Measurements from ENCODE around the gene MEGF11. TPM values are rescaled to one million over a fixed set of nuclear protein-coding genes. Genes with fewer than 3 reads are reported as not detected.

Gene MEGF11
- polyA plus RNA-seq, 3 donors from 2014 or later, result not detected

DNA sequence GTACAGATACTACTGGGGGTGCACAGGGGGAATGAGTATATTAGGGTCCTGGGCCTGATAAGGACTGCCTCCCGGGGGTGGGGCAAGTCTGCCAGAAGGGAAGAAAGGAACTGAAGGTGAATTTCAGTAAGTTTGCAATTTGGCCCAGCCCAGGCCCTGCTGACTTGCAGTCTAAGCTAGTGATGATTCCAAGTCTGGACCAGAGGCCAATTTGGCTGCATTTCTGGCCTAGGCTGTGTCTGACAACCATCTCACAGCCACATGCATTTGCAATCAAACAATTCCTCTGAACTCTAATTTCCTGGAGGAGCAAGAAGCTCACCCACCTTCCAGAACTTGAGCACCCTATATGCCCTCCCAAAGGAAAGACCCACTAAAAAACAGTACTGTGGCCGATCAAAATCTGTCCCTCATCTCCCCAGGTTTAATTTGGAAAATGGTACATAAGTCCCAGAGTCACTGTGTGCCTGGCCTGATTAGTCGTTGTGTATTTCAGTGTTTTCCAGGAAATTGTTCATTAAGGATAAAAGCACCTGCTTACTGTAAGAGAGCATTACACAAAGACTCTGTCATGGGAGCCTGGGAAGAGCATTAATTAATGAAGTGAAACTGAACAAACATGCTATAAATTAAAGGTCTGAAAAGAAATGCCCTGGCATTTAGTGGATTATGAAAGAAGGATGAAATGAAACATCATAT, 114.5 kb downstream of the MEGF11 start:
- no peaks in the 10 kb centered on the region for H3K4me1 Mint-ChIP-seq
- no peak overlapping the region for H3K4me3 Mint-ChIP-seq
- no peak overlapping the region for H3K27ac Mint-ChIP-seq
- no peaks in the 10 kb centered on the region for H3K36me3 Mint-ChIP-seq
- H3K27me3 Mint-ChIP-seq (ENCODE audit: low read depth in 3 of 3), result peaks cover 0 to 3% (median 0%) of the 10 kb centered on the region in 3 donors
- no peaks in the 10 kb centered on the region for H3K9me3 Mint-ChIP-seq
- DNase-seq, result no peak

DNA sequence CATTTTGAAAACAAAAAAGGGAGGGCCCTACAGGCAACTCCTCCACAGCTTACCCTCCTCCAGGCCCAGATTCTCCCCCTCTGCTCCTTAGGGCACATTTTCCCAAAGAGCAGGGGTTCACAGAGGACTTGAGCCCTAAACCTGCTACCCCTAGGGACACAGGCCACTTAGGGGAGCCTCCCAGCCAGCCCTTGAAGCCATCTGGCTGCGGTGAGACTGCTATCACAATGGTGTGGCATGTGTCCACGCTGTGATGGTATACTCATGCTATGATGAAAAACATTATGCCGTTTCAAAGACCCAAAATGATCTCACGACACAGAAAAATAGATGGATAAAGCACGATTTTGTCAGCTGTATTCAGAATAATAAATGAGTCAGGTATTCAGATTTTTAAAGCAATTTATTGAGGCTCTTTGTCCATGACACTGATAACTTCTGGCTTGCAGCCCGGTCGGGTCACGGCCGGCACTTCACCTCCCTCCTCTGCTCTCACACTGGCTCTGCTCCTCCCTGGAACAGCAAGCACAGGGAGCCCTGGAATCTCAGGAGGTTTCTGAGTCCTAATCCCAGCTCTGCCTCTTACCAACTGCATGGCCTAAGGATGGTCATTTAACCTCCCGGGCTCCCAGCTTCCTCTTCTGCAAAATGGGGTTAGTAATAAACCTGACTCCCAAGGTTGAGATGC, 115.3 kb downstream of the MEGF11 start:
- Mint-ChIP-seq H3K36me3 (no peaks in the 10 kb centered on the region), H3K4me1 (no peaks in the 10 kb centered on the region), H3K9me3 (no peaks in the 10 kb centered on the region), H3K27ac (no peak overlapping the region), H3K4me3 (no peak overlapping the region), H3K27me3 (ENCODE audit: low read depth in 3 of 3) (peaks cover 0 to 3% (median 0%) of the 10 kb centered on the region in 3 donors)
- no peak for DNase-seq

DNA sequence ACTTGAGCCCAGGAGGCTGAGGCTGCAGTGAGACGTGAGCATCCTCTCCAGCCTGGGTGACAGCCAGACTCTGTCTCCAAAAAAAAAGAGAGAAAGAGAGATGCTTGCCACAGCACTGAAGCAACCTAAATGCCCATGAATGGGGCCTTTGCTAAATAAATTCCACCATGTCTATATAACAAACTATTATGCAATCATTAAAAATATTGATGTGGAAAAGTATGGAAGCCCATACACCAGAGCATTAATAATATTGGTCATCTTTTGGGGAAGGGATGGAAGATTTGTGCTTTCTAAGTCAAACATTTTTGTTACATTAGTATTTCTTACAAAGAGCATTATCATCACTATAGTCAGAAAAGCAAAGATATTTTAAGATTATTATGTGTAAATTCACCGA, 116.6 kb downstream of the MEGF11 start:
- H3K9me3 Mint-ChIP-seq, result no peaks in the 10 kb centered on the region
- no peaks in the 10 kb centered on the region for H3K4me1 Mint-ChIP-seq
- peak overlapping the region in 1 of 6 donors; percentile 33 for H3K27ac Mint-ChIP-seq
- no peak for DNase-seq
- H3K4me3 Mint-ChIP-seq, result no peak overlapping the region
- no peaks in the 10 kb centered on the region for H3K36me3 Mint-ChIP-seq
- peaks cover 0 to 3% (median 0%) of the 10 kb centered on the region in 3 donors for H3K27me3 Mint-ChIP-seq (ENCODE audit: low read depth in 3 of 3)

DNA sequence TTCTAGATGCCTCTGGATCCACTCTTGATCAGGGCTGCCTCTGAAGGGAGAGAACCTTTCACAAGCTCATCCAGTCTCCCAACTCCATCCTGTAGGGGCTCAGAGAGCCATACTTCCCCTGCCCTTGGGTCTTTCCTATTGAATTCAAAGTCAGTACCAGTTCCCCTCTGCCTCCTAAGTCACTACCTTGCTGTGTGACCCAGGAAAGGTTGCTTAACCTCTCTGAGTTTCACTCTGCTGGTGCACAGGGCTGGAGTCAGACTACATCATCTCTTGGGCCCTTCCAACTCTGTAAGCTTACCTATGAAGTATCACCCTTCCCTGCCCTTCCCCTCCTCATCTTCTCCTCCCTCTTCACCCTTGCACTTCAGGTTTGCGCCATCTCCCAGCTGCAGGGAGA, 117.9 kb downstream of the MEGF11 start:
- H3K27ac Mint-ChIP-seq, result no peak overlapping the region
- H3K4me1 Mint-ChIP-seq, result no peaks in the 10 kb centered on the region
- H3K4me3 Mint-ChIP-seq, result no peak overlapping the region
- H3K27me3 Mint-ChIP-seq (ENCODE audit: low read depth in 3 of 3), result peaks cover 0 to 3% (median under 1%) of the 10 kb centered on the region in 3 donors
- H3K9me3 Mint-ChIP-seq, result no peaks in the 10 kb centered on the region
- H3K36me3 Mint-ChIP-seq, result no peaks in the 10 kb centered on the region
- no peak for DNase-seq

DNA sequence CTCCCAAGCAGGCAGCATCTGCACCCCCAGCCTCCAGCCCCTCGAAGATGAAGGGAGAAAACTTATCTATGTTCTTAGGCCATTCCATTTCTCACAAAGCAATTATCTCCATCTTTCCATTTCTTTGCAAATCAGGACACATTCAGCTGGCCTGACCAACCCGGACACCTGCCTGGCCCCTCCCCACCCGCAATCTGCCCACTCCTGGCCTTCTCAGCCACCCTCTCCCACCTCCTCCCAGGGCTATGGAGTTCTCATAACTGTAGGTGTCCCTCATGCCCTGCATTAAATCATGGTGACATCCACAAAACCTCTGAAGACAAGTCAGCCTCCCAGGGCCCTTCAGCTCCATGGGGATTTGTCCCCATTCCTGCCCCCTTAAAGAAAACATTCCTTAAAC, 119.3 kb downstream of the MEGF11 start:
- Mint-ChIP-seq H3K36me3 (no peaks in the 10 kb centered on the region), H3K9me3 (no peaks in the 10 kb centered on the region), H3K27ac (no peak overlapping the region), H3K4me1 (no peaks in the 10 kb centered on the region), H3K4me3 (no peak overlapping the region), H3K27me3 (ENCODE audit: low read depth in 3 of 3) (peaks cover 0 to 5% (median 3%) of the 10 kb centered on the region in 3 donors)
- no peak for DNase-seq

DNA sequence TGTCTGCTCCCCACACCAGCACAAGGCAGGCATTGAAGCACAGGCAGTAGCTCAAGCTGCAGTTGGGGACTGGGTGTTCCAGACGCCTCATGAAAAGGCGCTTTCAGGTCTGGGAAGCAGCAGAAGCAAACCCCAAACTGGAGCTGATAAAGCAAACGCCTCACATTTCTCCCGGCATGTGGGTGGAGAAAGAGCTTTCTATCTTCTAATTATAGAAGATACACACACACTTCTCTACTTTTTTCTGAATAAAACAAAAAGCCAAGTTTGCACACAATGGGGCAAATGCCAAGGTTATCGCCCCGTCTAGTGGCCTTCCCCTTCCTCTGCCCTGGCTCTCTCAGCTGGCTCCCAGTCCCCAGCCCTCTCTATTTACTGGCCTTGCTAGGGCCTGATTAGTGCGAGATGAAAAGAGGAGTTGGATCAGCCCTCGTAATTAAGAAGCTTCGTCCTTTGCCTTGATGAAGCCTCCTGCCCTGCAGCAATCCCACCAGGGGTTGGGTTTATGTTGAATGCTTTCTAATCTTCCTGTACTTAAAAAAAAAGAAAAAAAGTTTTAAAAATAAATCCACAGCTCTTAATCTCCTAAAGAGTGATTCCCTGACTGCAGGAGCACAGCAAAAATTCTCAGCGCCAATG, 120.2 kb downstream of the MEGF11 start:
- H3K36me3 Mint-ChIP-seq, result no peaks in the 10 kb centered on the region
- no peak overlapping the region for H3K27ac Mint-ChIP-seq
- no peak overlapping the region for H3K4me3 Mint-ChIP-seq
- no peak for DNase-seq
- H3K27me3 Mint-ChIP-seq (ENCODE audit: low read depth in 3 of 3), result peaks cover 0 to 5% (median under 1%) of the 10 kb centered on the region in 3 donors
- H3K4me1 Mint-ChIP-seq, result no peaks in the 10 kb centered on the region
- peaks cover 0 to 1% (median 0%) of the 10 kb centered on the region in 6 donors for H3K9me3 Mint-ChIP-seq

DNA sequence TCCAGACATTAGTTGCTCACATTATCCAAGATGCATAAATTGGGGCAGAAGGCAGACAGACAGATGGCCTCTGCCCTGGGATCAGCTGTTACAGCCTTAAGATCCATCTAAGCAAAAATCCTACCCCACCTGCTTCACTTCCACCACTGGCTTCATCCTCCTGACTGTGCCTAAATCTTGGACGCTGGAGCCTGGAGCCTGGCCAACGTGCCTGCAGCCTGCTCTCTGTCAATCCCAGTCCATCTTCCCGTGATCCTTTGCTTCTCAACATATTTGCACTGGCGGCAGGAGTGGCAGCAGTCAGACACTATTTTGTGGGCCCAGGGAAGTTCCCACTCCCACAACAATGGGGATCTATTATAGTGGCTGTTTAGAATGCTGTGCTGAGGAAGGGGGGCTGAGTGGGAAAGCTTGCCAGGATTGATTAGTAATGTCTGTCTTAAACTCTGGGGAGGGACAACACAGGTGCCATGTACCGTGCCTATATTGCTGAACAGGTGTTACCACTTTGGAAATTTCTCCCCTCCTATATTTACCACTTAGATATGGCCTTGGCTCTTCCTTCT, 121.2 kb downstream of the MEGF11 start:
- no peak overlapping the region for H3K4me3 Mint-ChIP-seq
- H3K36me3 Mint-ChIP-seq, result no peaks in the 10 kb centered on the region
- no peak overlapping the region for H3K27ac Mint-ChIP-seq
- no peak for DNase-seq
- peaks cover 0 to 1% (median 0%) of the 10 kb centered on the region in 6 donors for H3K9me3 Mint-ChIP-seq
- no peaks in the 10 kb centered on the region for H3K4me1 Mint-ChIP-seq
- peaks cover 2 to 7% (median 2%) of the 10 kb centered on the region in 3 donors for H3K27me3 Mint-ChIP-seq (ENCODE audit: low read depth in 3 of 3)

DNA sequence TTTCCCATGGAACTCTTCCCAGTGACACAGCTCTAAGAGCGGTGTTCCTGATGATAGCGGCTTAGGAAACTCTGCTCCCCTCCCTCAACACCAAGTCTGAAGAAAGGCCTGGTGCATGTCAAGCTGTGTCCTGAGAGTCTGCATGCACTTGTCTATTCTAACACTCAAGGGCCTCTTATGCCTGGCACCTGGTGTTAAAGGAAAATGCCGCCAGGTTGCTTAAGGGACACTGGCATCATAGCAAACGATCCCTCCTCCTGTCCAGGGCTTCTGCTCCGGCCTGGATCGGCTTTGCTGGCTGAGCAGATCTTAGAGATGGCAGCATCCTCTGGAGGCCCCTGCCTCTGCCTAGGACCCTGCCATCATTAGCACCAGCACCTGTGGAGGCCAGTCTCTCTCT, 121.7 kb downstream of the MEGF11 start:
- H3K27me3 Mint-ChIP-seq (ENCODE audit: low read depth in 3 of 3), result peaks cover 2 to 7% (median 2%) of the 10 kb centered on the region in 3 donors
- no peaks in the 10 kb centered on the region for H3K36me3 Mint-ChIP-seq
- no peaks in the 10 kb centered on the region for H3K4me1 Mint-ChIP-seq
- peaks cover 0 to 1% (median 0%) of the 10 kb centered on the region in 6 donors for H3K9me3 Mint-ChIP-seq
- H3K27ac Mint-ChIP-seq, result no peak overlapping the region
- DNase-seq, result no peak
- no peak overlapping the region for H3K4me3 Mint-ChIP-seq

DNA sequence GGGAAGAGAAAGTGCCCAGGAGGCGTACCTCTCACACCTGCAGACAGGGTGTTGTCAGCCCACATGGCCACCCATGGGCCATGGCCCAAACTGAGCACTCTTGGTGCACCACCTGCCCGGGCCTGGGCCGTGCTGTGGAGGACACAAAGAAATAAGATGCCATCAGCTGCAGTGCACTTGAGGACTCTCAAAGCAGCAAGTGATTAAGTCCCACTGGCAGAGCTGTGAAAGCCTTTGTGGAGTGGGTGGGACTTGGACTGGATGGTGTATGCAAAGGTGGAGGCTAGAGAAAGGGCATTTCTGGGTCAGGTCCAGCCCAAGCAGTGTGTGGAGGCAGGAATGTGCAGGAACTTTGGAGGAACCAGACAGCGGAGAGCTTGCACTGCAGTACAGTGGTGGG, 122.3 kb downstream of the MEGF11 start:
- peaks cover 0 to 1% (median 0%) of the 10 kb centered on the region in 6 donors for H3K9me3 Mint-ChIP-seq
- no peak overlapping the region for H3K27ac Mint-ChIP-seq
- no peak overlapping the region for H3K4me3 Mint-ChIP-seq
- DNase-seq, result no peak
- H3K36me3 Mint-ChIP-seq, result no peaks in the 10 kb centered on the region
- H3K27me3 Mint-ChIP-seq (ENCODE audit: low read depth in 3 of 3), result peaks cover 2 to 7% (median 5%) of the 10 kb centered on the region in 3 donors
- no peaks in the 10 kb centered on the region for H3K4me1 Mint-ChIP-seq

DNA sequence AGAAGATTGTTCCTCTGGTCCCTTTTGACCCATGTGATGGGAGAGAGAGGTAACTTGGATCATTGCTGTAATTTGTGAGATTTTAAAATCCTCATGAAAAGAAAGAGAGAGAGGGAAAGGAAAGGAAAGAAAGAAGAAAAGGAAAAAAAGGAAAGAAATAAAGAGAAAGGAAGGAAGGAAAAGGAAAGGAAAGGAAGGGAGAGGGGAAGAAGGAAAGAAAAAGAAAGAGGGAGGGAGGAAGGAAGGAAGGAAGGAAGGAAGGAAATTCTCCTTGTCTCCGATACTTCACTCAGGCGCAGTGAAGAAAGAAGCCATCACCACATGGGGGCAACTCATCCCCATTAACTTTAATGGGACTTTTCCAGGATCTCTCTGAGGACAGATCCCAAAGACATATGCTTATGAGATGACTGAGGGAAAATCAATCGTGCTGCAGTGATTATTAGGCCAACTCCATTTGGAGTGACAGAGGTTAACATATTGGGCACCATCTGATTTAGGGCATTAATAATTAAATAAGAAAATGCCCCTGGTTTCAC, 123.0 kb downstream of the MEGF11 start:
- Mint-ChIP-seq H3K27me3 (ENCODE audit: low read depth in 3 of 3) (peaks cover 2 to 7% (median 5%) of the 10 kb centered on the region in 3 donors), H3K27ac (no peak overlapping the region), H3K4me1 (no peaks in the 10 kb centered on the region), H3K9me3 (peaks cover 0 to 1% (median 0%) of the 10 kb centered on the region in 6 donors), H3K4me3 (no peak overlapping the region), H3K36me3 (no peaks in the 10 kb centered on the region)
- no peak for DNase-seq

DNA sequence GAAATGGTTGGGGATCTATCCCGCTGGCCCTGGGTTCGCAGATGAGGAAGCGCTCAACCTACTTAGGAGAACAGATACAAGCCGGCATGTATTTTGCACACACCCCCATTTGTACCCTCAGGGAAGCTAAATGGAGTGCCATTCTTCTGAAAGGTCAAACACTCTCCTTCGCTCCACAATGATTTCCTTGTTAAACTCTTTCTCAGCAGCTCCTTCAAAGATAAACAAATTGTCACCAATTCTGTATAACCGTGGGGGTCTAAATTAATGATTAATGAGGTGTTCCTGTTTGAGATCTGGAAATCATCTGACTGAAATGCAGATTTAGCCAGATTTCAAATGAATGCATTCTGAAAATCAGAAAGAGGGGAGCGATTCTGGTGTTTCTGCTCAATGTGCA, 124.0 kb downstream of the MEGF11 start:
- Mint-ChIP-seq H3K9me3 (peaks cover 0 to 1% (median 0%) of the 10 kb centered on the region in 6 donors), H3K27me3 (ENCODE audit: low read depth in 3 of 3) (peaks cover 2 to 7% (median 5%) of the 10 kb centered on the region in 3 donors), H3K36me3 (no peaks in the 10 kb centered on the region), H3K4me1 (no peaks in the 10 kb centered on the region), H3K27ac (no peak overlapping the region), H3K4me3 (no peak overlapping the region)
- DNase-seq, result no peak

DNA sequence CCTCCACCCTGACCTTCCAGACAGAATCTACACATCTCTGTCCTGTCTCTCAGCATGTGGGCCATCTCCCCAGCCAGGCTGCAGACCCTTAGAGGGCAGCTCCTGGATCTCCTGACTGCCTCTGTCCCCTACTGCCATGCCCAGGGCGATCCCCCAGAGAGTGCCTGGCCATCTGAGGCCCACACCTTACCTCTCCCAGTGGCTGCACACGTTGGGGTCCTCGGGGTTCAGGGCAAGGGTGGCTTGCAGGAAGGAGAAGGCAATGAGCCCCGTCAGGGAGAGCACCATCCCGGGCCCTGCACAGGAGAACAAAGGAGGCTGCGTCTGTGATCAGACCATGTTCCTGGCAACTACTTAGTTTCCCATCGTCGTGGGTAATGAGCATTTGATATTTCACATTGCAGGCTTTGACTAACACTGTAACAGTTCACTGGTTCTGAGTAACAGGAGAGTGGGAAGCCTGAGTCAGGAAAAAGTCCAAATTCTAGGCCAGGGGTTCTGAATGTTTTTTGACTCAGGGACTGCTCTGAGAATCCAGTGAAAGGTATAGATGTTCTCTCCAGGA, 125.4 kb downstream of the MEGF11 start:
- Mint-ChIP-seq H3K27ac (no peak overlapping the region), H3K27me3 (ENCODE audit: low read depth in 3 of 3) (peaks cover 3 to 11% (median 8%) of the 10 kb centered on the region in 3 donors), H3K4me3 (no peak overlapping the region), H3K4me1 (no peaks in the 10 kb centered on the region), H3K36me3 (no peaks in the 10 kb centered on the region), H3K9me3 (peaks cover 0 to 1% (median 0%) of the 10 kb centered on the region in 6 donors)
- no peak for DNase-seq

DNA sequence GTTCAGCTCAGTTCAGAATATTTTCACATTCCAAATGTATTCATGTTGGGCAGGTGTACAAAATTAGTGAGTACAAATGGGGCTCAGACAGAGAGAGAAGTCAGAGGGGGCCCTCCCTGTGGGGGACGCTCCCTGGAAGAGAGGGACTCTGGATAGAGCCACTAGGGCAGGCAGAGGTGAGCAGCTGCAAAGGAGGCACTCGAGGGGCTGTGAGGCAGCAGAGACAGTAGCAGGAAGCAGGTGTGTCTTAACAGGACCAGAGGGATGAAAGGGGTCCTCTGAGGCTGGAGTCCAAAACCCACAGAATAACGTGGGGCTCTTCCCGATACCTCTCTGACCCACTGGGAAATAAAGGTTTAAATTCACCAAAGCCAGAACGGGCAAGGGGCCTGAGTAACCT, 127.1 kb downstream of the MEGF11 start:
- Mint-ChIP-seq H3K4me3 (no peak overlapping the region), H3K9me3 (peaks cover 0 to 1% (median 0%) of the 10 kb centered on the region in 6 donors), H3K4me1 (no peaks in the 10 kb centered on the region), H3K27ac (no peak overlapping the region), H3K27me3 (ENCODE audit: low read depth in 3 of 3) (peaks cover 3 to 11% (median 10%) of the 10 kb centered on the region in 3 donors), H3K36me3 (no peaks in the 10 kb centered on the region)
- no peak for DNase-seq

Measured in immature natural killer cell (primary cell).